K562 (cell line): ENCODE data around the gene ADAMTSL2. TPM values are rescaled to one million over a fixed set of nuclear protein-coding genes. Genes with fewer than 3 reads are reported as not detected.

Experiments
- CHD7 ChIP-seq: fragments of 200-600 bp; sonication (generic); IDR thresholded peaks from one replicate; pipeline ENCODE4 v1.6.1; 2012; ENCODE audit warnings: mild to moderate bottlenecking, low read depth, low read length, inconsistent platforms
- polyA plus RNA-seq, 8 experiments: library from polyadenylated mRNA; depleted of rRNA in 4 of 8; stranded (reverse) in 5 of 8; unstranded in 3 of 8; fragments of >200 nt; fragmentation: Nextera tagmentation in 2 of 8; fragmentation: Illumina TruSeq in 1 of 8; extraction: Ambion mirVana in 2 of 8; extraction: Trizol in 1 of 8; gene quantifications; 2 replicates each; pipeline versions ENCODE4 v1.2.1 to v1.2.3, GENCODE V29; 2011 to 2014; ENCODE audit warnings: inconsistent platforms in 1 of 8, missing spikeins in 1 of 8
- total RNA-seq, 7 experiments: library from RNA; depleted of rRNA in 6 of 7; stranded (reverse); fragments of >200 nt in 6 of 7; fragmentation: Illumina TruSeq in 2 of 7; extraction: Trizol in 2 of 7; gene quantifications; 2 replicates each; pipeline versions ENCODE4 v1.2.1 to v1.2.3, GENCODE V29; 2011 to 2021; ENCODE audit warnings: low replicate concordance in 1 of 7

ADAMTSL2 gene
- total and polyA plus RNA-seq, 9 of the 15 experiments (the other 6 are each of a cell fraction or from before 2014, with no cell fraction given): 0.04 TPM; not detected in 8

GRCh38 chr9:133607976-133608375 lies 73.5 kb downstream of the ADAMTSL2 start (continued):
- no peak for TF ChIP-seq CHD7
